Measurements from ENCODE around the gene NYNRIN.
A peak's percentile ranks its signal among the peaks of the same experiment; 100 is the strongest.
"Not testable (repeated sequence)": the region's sequence is repeated elsewhere in the genome, so short reads cannot be mapped to it uniquely, and the experiment has no call there.

The NYNRIN gene

DNA sequence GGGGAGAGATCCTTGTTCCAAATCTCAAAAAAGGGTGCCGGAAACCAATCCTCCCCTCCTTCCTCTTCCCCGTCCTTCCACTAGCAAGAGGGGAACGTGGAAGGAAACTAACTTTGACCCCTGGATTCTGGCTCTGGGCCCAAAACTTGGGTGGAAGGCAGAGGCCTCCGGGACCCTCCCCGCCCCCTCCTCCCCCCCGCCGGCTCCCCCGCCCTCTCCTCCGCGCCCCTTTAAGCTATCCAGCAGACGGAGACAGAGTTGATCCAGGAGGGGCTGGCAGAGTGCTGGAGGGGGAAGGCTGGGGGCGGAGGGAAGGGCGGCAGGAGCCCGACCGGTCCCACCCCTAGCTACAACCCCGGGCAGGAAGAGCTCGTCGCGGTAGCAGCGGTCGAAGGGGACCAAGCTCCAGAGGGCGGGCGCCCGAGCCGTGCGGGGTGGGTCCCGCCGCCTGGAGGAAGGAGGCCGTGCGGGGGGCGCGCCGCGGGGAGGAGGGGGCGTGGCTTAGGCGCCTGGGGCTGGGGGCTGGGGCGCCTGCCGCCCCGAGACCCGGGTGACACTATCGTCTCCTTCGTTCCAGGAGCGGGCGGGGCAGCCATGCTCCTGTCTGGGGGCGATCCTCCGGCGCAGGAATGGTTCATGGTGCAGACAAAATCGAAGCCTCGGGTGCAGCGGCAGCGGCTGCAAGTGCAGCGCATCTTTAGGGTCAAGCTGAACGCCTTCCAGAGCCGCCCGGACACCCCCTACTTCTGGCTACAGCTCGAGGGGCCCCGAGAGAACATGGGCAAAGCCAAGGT, at the start of gene NYNRIN:
Gene NYNRIN, plus strand, starts transcription at position 351 of the 794 bp plus-strand sequence. Its CDS starts 244 bp downstream, at position 595.
- peak; percentile 63 for DNase-seq (ENCODE audit: low spot score)

DNA sequence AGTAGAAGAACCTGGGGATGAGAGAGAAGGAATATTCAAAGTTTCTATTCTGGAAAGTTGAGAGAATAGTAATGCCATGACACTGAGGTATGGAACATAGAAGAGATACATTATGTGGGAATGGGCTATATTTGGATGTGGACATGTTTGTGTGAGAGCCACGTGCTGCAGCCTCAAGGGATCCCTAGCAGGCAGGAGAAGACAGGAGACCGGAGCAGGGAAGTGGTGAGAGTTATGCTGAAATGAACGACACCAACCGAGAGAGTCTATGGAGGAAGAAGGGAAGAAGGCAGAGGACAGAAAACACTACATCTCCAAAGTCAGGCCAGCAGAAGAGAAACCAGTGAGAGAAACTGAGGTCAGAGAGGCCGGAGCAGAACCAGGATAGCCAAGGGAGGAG, 49.1 kb upstream of the NYNRIN start:
- DNase-seq (ENCODE audit: low spot score) = no peak

DNA sequence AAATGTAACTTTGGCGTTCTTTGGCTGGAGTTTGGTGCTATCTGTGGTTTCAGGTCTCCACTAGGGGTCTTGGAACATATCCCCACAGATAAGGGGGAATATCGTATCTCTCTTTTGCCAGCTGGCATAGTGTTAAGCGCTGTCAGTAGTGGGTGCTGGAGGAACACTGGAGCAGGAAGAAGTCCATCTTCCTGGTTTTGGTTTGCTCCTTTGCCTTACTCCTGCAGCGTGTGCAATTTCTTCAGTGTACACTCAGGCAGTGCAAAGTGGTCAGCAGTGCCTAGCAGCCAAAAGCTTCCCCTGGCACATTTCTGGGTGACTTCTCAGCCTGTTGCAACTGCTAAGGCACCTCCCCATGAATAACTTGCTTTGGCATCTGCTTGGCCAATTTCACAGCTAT, 47.3 kb upstream of the NYNRIN start:
- DNase-seq (ENCODE audit: low spot score) = no peak

DNA sequence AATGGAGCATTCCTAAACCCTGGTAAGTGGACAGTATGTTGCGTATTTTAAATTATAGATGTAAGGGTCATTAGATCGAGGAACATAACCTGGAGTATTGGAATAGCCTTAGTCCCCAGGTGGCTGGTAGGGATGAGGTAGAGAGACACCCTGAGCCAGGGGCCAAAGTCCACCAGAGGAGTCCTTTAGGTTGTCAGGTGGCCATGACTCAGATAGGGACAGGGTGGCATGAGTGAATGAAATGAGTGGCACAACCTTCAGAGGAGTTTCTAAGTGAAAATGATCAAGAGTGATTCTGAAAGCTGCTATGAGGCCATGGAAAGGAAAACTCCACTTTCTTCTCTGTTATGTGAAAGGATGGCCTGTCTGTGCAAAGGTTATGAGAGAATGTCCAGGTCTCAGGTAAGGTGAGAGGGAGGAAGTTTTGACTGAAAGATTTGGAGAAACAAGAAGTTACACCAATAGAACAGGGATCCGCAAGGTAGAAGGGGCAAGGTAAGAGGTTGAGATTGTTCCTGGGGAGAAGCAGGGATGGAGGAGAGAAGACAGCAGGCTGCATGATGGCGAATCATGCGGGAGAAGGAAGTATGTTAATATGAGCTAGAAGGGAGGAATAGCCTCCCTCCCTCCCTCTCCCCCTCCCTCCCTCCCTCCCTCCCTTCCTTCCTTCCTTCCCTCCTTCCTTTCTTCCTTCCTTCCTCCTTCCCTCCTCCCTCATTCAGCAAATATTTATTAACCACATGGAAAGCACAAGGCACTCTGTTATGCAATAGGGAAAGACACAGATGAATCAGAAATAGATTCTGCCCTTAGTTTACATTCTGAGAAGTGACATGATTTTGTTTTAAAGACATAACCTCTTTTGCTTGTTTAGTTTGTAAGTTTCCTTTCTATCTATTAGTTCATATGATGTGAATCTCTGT, 45.0 kb upstream of the NYNRIN start:
- DNase-seq (ENCODE audit: low spot score) = no peak

DNA sequence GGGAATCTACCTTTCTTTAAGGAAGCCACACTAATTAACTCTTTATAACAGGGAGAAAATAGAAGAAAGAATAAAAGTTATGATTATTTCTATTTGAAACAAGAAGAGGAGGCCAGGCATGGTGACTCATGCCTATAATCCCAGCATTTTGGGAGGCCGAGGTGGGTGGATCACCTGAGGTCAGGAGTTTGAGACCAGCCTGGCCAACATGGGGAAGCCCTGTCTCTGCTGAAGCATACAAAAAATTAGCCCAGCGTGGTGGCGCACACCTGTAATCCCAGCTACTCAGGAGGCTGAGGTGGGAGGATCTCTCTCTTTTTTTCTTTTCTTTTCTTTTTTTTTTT, 44.3 kb upstream of the NYNRIN start:
- DNase-seq (ENCODE audit: low spot score) = not testable (repeated sequence)

DNA sequence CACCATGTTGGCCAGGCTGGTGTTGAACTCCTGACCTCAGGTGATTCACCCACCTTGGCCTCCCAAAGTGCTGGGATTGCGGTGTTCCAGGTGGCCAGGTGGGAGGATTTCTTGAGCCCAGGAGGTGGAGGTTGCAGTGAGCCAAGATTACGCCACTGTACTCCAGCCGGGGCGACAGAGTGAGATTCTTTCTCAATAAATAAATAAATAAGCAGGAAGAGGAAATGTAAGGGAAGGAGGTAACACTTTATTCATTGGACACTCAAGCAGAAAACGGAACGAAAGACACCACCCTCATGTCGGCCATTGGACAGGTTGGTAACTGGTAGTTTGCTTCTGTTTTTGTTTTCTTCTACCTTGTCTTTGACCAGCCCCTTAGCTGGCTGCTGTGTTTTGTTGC, 43.8 kb upstream of the NYNRIN start:
- DNase-seq (ENCODE audit: low spot score) = no peak

DNA sequence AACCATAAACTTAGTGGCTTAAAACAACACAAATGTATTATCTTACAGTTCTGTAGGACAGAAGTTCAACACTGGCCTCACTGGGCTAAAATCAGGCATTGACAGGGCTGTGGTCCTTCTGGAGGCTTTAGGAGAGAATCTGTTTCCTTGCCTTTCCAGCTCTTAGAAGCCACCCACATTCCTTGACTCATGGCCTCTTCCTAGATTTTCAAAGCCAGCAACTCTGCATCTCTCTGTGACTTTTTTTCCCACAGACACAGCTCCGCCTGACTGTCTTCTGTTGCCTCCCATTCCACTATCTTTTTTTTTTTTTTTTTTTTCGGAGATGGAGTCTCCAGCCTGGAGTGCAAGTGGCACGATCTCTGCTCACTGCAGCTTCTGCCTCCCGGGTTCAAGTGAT, 42.6 kb upstream of the NYNRIN start:
- no peak for DNase-seq (ENCODE audit: low spot score)

DNA sequence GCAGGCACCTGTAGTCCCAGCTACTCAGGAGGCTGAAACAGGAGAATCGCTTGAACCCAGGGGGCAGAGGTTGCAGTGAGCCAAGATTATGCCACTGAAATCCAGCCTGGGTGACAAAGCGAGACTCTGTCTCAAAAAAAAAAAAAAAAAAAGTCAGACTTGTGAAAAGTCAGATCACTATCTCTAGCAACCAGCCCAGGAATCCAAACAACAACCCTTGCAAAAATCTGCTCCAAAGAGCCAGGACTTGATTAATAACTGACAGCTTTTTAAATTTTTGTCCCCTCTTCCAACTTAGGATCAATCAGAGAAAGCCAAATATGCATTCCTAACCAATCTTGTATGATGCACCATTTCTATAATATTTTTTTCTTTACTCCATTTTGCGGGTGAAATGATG, 38.5 kb upstream of the NYNRIN start:
- DNase-seq (ENCODE audit: low spot score) = no peak

DNA sequence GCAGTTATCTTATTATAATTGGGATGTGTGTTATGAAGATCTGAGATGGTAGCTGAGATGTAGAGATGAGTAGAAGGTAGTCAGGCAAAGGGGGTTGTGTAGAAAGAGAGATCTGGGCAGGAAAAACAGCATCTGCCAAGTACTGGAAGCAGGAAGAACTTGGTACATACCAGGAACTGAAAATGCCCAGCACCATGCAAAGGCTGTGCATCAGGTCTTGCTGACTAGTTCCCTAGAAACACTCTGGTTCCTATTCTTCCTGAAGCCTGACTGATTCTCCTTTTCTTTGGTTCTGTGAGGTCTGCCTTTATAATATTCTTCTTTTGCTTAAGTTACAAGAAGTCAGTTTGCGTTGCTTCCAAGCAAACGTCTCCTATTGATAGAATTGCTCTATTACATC, 37.5 kb upstream of the NYNRIN start:
- DNase-seq (ENCODE audit: low spot score) = no peak

DNA sequence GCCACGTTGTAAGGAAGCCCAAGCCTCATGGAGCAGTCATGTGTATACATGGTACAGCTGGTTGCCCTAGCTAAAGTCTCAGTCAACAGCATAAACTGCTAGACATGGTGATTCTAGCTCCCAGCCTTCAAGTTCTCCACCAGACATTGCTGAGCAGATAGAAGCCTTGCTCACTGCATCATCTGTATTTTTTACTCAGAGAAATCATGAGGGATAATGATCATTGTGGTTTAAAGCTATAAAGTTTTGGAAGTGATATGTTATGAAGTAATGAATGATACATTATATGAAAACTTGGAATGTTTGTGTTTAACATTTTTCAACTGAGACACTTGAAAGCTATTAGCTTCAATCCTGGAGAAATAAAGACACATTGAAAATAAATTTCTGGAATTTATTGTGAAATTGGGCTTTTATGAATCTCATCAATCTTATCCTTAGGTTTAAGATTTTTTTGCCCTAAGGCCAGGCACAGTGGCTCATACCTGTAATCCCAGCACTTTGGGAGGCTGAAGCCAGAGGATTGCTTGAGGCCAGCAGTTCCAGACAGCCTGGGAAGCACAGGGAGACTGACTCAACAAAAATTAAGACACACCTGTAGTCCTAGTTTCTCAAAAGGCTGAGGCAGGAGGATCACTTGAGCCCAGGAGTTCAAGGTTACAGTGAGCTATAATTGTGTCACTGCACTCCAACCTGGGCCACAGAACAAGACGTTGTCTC, 36.4 kb upstream of the NYNRIN start:
- DNase-seq (ENCODE audit: low spot score) = no peak

DNA sequence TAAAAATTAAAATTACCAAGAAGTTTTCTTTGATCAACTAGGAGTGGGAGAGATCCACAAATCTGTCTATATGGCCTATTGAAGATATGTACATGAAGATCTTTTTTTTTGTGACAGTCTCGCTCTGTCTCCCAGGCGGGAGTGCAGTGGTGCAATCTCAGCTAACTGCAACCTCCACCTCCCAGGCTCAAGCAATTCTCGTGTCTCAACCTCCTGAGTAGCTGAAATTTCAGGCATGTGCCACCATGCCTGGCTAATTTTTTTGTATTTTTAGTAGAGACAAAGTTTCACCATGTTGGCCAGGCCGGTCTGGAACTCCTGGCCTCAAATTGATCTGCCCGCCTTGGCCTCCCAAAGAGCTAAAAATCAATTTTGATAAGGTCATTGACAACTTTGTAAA, 35.4 kb upstream of the NYNRIN start:
- DNase-seq (ENCODE audit: low spot score) = no peak

DNA sequence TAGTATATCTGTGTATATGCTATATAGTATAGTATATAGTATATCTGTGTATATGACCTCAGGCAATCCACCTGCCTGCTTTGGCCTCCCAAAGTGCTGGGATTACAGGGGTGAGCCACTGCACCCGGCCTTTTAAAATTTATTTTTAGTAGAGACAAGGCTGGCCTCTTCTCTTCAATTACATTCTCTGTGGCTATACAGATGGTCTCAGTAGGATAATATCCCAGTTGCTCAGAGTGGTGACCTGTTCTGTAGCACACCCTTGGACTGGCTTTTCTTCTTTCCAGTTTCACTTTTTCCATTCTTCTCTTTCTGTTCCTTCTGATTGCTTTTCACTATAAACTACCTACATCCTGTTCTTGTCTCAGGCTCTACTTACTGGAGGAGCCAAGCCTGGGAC, 34.0 kb upstream of the NYNRIN start:
- DNase-seq (ENCODE audit: low spot score) = no peak

DNA sequence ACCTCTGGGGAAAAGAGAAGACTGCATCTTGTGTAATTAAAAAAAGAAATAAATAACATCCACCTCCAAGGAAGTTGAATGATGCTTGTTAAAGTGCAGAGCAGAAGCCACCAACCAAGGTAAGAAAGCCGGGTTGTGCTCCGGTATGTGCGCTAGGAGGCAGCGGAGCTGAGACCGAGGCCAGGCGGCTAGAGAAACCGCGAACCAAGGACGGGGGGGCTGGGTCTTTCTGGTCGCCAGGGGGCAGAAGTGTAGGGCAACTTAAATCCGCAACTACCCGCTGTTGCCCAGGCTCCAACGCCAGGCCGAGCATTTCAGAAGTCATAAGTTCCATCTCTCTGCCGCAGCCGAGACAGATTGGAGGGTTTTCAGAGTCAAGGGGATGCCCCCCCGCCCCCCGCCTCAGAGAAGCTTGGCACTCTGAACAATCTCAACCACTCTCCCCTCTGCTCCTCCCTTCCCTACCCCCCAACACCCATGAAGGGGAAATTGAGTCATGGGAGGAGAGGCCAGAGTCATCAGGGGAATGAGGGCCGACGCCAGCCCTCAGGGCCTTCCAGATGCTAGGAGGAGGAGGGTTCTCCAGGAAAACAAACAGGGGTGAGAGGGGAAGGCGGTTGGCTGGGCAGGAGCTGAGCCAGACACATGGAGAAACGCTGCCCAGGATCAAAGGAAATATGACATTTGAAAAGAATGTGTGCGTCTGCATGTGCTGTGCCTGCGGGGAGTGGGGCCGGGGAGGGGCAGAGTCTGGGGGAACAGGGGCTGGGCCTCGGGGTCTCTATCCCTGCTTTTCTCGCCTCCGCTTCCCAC, 33.0 kb upstream of the NYNRIN start:
- peak; percentile 64 for DNase-seq (ENCODE audit: low spot score)

DNA sequence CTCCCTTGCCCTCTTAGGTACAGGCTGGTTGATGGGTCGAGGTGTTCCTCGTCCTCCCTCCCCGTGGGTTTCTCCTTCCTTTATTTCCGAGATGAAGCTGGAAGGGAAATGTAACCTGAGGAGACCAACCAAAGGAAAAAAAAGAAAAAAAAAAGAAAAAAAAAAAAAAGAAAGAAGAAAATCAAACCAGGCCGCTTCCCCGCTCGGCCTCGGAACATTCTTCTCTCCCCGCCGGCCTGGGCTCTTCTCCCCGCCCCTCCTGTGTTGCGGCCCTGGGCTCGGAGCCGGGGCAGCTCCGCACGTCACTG, 32.4 kb upstream of the NYNRIN start:
- no peak for DNase-seq (ENCODE audit: low spot score)

DNA sequence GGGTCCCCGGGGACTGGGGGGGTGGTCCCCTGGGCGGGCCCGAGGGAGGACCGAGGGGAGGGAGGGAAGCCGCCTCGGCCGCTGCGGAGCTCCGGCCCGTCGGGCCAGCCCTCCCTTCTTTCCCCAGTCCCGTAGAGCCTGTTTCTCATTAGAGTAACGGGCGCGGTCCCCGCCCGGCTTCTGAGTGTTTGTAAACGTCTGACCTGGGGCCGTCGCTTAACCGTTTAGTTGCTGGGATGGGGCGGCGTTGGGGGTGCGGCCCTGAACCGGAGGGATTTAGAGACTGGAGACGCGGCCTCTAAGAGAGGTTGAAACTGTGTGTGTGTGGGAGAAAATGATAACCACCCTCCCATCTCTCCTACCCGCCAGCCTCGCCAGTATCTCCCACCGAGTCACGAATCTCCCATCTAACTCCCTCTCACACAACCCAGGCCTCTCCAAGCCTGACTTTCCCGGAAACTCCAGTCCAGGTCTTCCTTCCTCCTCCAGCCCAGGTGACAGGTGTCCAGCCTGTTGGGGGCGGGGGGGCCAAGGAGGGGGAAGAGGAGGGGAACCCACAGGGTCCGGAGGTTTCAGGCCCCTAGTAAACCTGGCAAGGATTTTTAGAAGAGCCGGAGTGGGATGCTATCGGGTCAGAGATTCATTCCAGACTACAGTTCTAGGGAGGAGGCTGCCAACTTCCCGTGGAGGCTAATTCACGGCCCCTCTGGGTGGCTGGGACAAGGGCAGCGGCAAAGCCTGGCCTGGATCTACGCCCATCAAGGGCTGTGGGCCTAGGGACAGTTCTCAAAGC, 31.9 kb upstream of the NYNRIN start:
- DNase-seq (ENCODE audit: low spot score) = peak; percentile 83

DNA sequence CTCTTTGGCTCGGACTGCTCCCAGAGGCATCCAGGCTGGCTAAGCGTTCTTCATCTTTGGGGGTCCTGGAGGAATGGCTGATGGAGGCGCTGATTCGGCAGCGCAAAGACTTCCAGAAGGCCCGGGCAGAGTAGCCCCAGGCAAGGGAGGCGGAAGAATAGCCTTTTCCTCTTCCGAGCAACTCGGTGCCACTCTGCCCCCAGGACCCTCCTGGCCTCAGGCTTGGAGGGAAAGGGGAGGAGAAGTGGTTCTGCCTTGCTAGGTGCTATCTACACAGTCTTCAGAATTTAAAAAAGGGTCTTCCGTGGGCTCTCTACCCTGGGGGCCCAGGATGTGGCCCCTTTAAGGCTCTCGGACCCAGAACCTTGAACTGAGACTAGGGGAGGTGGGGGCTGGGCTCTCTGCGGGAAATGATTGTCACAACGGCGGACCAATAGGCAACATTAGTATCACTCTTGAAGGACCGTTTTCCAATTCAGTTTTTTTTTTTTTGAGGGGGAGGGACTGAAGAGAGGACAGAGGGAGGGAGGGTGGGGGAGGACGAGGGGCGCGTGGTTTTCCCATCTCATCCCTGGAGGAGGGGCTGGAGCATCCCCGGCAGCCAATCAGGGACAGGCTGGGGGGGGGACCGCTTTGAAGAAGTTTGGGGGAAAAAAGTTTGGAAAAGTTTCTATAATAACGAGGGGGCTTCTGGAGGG, 31.1 kb upstream of the NYNRIN start, which contains the start of gene NFATC4:
Gene NFATC4, plus strand, starts transcription at position 671 of the 698 bp plus-strand sequence. CDS start 157 bp downstream, outside the sequence.
- peak; percentile 80 for DNase-seq (ENCODE audit: low spot score)

DNA sequence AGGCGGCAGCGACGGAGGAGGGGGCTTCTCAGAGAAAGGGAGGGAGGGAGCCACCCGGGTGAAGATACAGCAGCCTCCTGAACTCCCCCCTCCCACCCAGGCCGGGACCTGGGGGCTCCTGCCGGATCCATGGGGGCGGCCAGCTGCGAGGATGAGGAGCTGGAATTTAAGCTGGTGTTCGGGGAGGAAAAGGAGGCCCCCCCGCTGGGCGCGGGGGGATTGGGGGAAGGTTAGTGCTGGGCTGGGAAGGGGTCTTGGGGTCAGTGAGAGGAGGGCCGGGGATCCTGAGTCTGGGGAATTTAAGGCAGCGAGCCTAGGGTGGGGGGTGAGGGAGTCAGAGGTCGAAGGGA, 30.6 kb upstream of the NYNRIN start:
- DNase-seq (ENCODE audit: low spot score) = no peak

DNA sequence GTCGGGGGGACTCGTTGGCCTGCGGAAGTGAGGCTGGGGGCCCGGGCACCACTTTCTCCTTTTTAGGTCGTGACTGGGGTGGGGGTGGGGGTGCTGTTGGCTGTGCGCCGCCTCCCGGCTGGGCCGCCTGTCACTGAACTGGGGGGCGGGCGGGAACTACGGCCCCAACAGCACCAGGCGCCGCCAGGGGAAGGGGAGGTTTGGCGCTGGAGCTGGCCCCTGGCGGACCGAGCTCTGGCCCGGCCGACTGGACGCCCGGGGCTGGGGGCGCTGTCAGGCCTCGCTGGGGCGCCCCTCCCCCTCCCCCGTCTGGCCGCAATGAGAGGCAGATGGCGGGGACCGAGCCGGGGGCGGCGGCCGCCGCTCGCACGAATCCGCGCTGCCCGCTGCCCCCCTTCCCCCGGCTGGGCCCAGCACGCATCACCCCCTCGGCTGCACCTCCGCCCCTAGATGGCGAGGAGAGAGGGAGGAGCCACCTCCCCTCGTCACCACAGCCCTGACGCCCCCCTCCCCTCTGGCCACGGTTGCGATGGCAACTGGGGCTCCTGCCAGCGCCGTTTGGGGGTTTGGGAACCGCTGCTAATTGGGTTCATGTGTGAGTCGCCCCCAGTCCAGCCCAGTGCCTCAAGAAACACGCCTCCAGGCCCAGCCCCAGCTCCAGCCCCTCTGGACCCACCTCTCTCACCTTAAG, 30.1 kb upstream of the NYNRIN start:
- no peak for DNase-seq (ENCODE audit: low spot score)

DNA sequence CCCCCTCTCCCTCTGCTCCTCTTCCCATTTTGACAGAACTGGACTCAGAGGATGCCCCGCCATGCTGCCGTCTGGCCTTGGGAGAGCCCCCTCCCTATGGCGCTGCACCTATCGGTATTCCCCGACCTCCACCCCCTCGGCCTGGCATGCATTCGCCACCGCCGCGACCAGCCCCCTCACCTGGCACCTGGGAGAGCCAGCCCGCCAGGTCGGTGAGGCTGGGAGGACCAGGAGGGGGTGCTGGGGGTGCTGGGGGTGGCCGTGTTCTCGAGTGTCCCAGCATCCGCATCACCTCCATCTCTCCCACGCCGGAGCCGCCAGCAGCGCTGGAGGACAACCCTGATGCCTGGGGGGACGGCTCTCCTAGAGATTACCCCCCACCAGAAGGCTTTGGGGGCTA, 29.3 kb upstream of the NYNRIN start:
- no peak for DNase-seq (ENCODE audit: low spot score)

All from HuH-7 (cell line).